AG10803 (cell line): ENCODE results near the gene TOMT.

Experiments used
- DNase-seq: peaks from one replicate; pipeline ENCODE4 v3.0.0; 2010; ENCODE audit warnings: low read depth
- H3K4me3 ChIP-seq: 2 replicates; pipeline ENCODE4 v1.5.1; 2011; ENCODE audit warnings: mild to moderate bottlenecking, low read length, control low read depth
- CTCF ChIP-seq: conservative IDR thresholded peaks from 2 replicates; pipeline ENCODE4 v1.5.1; 2011; ENCODE audit warnings: mild to moderate bottlenecking, low read length, control low read depth, inconsistent platforms

TOMT gene

GRCh38 chr11:72069787-72070251 lies 35.9 kb upstream of the TOMT start:
- peak; percentile 90 for DNase-seq
- no peak for TF ChIP-seq CTCF
- H3K4me3 ChIP-seq: peak overlapping the region; percentile 43

GRCh38 chr11:72070491-72070890 lies 35.2 kb upstream of the TOMT start:
- no peak for DNase-seq
- H3K4me3 ChIP-seq: no peak overlapping the region
- no peak for TF ChIP-seq CTCF

GRCh38 chr11:72072348-72072747 lies 33.4 kb upstream of the TOMT start:
- no peak for TF ChIP-seq CTCF
- H3K4me3 ChIP-seq: no peak overlapping the region

GRCh38 chr11:72075109-72075508 lies 30.6 kb upstream of the TOMT start:
- TF ChIP-seq CTCF: 0 out of 2 replicates have a peak, but pooled peaks have one; percentile 18
- H3K4me3 ChIP-seq: no peak overlapping the region
- no peak for DNase-seq

More at GRCh38 chr11:72072348-72072747, 33.4 kb upstream of the TOMT start:
- DNase-seq: peak; percentile 86

GRCh38 chr11:72075756-72076155 lies 30.0 kb upstream of the TOMT start:
- no peak for TF ChIP-seq CTCF
- H3K4me3 ChIP-seq: no peak overlapping the region
- DNase-seq: no peak

- no peak for TF ChIP-seq CTCF
- no peak overlapping the region; the same call in 1 of the 2 replicates for H3K4me3 ChIP-seq
- peak; percentile 26 for DNase-seq
These were observed 27.2 kb upstream of the TOMT start for GRCh38 chr11:72078477-72078876.

- DNase-seq: no peak
- TF ChIP-seq CTCF: no peak
These were observed 25.9 kb upstream of the TOMT start for GRCh38 chr11:72079819-72080325.

More at GRCh38 chr11:72079819-72080325, 25.9 kb upstream of the TOMT start:
- peak overlapping the region; percentile 82 for H3K4me3 ChIP-seq
